Epithelial cell of esophagus (primary cell): ENCODE data around the gene BNC1.

Experiments used
- DNase-seq: peaks from one replicate; pipeline ENCODE4 v3.0.0; 2010; ENCODE audit warnings: low read depth
- H3K4me3 ChIP-seq: 2 replicates; pipeline ENCODE4 v1.5.1; 2011; ENCODE audit warnings: mild to moderate bottlenecking, low read length, control low read depth
- TF ChIP-seq, protein P1 (sequence below): IDR thresholded peaks from 2 replicates; pipeline ENCODE4 v1.5.1; 2011; ENCODE audit warnings: low read depth, mild to moderate bottlenecking, low read length, control low read depth, inconsistent platforms; ENCODE audit not compliant: insufficient read depth; ENCODE audit errors: missing control alignments

BNC1 gene

DNA sequence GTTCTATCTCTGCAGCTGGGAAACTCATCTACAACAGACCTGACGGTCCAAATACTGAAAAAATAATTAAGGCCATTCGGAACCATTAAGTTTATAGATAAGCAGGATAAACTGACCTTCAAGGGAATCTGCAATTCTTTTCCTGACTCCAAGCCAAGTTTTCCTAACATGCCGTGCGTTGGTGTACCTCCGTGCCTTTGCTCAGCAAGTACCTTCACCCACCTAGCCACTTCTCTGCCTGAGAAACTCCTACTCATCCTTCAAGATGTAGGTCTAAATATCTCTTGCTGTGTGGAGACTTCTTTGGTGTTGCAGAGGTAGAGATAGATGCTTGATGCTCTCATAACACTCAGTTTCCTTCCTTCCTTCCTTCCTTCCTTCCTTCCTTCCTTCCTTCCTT lies 24.2 kb upstream of the BNC1 start:
- no peak overlapping the region for H3K4me3 ChIP-seq
- TF ChIP-seq, protein P1, sequence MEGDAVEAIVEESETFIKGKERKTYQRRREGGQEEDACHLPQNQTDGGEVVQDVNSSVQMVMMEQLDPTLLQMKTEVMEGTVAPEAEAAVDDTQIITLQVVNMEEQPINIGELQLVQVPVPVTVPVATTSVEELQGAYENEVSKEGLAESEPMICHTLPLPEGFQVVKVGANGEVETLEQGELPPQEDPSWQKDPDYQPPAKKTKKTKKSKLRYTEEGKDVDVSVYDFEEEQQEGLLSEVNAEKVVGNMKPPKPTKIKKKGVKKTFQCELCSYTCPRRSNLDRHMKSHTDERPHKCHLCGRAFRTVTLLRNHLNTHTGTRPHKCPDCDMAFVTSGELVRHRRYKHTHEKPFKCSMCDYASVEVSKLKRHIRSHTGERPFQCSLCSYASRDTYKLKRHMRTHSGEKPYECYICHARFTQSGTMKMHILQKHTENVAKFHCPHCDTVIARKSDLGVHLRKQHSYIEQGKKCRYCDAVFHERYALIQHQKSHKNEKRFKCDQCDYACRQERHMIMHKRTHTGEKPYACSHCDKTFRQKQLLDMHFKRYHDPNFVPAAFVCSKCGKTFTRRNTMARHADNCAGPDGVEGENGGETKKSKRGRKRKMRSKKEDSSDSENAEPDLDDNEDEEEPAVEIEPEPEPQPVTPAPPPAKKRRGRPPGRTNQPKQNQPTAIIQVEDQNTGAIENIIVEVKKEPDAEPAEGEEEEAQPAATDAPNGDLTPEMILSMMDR = no peak
- no peak for DNase-seq

DNA sequence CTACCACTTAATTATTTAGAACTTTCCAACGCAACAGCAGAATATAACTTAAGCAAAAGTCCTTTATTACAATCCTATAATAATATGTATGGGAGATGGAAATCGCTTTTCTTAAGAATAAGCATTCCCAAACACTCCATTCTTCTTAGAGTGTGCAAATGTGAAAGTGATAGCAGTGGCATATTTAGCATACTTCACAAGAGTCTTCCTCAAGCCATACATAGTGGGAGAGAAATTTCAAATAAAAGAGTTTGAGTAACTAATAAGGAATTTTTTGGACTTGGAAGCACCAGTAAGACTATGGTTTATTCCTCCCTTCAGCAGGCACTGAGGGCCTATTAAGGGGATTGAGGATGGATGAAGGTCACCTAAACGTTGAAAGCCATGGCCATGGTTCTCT lies 22.1 kb upstream of the BNC1 start:
- DNase-seq = no peak
- H3K4me3 ChIP-seq = no peak overlapping the region
- TF ChIP-seq, protein P1 = no peak

DNA sequence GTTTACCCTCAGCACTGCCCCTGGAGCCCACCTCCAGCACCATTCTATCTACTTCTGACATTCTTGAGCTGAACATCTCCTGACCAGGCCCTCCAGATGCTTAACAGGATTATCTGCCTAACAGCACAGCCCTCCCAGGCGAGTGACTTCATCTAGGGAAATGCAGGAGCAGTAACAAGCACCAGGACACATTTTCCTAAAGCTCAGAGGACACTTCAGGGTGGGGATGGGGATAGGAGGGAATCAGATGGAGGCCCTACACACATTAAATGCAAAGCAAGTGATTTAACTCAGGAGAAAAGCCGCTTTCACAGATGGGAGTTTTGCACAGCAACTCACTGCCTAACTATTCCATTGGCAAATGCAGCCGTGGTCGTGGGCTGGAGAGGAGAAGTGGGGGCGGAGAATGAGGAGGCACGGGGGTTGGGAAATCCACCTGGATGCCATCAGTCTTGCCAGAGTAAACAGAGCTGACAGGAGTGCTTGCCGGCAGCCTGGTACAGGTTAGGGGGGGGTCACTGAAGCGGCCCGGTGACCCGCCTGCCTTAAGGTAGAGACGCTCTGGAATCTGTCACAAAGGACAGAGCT lies 21.3 kb upstream of the BNC1 start:
- TF ChIP-seq, protein P1 = no peak
- H3K4me3 ChIP-seq = no peak overlapping the region
- DNase-seq = peak; percentile 87

DNA sequence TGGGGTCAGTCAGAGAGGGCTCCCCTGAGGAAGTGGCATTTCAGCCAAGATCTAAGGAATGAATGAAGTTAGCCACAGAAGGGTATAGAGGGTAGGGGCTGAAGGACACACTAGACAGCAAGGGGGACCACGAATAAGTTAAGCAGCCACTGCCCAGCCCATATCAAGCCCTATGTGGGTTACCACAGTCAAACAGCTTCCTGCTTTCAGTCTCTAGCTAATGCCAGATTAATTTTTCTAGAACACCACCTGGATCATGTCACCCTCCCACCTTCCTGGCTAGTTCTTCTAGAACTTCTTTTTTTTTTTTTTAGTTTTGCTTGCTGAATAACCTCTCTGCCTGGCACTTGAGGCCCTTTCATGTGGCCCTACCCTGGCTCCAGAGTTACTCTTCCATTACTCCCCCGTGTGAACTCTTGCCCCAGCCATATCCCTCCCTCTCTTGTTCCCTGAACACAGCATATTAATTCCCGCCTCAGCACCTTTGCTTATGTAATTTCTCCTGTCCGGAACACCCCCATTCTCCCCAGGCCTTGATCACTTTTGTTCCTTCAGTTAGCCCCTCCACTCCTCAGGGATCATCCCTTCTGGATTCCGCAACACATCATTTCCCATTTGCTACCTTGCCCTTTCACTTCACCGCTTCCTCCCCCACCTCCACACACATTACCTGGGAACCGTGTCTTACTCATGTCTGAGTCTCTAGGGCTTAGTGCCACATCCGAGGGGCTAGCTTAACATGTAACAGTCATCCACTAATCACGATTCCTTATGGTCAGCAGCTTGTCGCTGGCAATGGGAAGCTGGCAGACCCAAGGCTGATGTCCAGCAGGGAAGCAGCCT lies 20.6 kb upstream of the BNC1 start:
- no peak overlapping the region for H3K4me3 ChIP-seq
- DNase-seq = peak; percentile 87
- TF ChIP-seq, protein P1 = no peak

DNA sequence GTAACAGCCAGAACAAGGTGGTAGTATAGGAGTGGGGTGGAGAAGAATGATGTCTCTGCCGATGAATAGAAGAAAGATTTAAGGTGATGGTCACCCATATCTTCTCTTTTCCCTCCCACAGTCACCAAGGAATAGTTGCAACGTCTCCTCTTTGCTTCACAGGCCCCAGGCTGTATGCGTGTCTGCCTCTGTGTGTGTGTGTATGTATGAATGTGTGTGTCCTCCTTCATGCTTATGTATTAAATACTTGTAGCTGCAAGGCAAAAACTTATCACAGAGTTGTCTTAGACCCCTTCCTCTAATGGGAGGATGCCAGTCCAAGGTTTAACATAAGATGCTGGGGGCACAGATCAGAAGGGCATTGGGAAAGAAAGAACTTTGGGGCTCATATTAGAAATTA lies 19.1 kb upstream of the BNC1 start:
- no peak for DNase-seq
- TF ChIP-seq, protein P1 = no peak
- no peak overlapping the region for H3K4me3 ChIP-seq

DNA sequence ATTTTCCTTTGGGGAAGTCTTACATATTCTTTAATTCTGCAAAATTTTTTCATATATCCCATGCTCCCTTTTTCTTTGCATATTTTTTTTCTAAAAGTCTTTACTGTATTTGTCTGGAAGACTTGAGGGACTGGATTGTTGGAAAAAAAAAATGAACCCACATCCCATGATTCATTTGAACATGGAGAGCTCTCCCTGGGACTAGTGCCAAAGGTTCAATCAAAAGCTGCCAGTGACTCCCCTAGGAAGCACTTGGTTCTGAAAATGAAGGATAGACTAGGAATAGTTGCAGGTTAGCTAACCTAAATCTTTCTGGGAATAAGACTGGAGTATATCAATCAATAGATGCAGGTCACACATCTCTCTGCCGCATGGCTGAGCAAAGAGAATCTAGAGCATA lies 16.4 kb upstream of the BNC1 start:
- DNase-seq = peak; percentile 81
- no peak overlapping the region for H3K4me3 ChIP-seq
- TF ChIP-seq, protein P1 = no peak
